Body of pancreas (tissue), 4 donors: ENCODE measurements around the gene ATP5MC3. TPM values are rescaled to one million over a fixed set of nuclear protein-coding genes. Genes with fewer than 3 reads are reported as not detected.
A peak's percentile ranks its signal among the peaks of the same experiment; 100 is the strongest.
"Not testable (repeated sequence)": the region's sequence is repeated elsewhere in the genome, so short reads cannot be mapped to it uniquely, and the experiment has no call there.

Experiments used
- ATAC-seq: fragments of 150-250 bp; one replicate; pipeline ENCODE4 v1.9.1; 2016
- DNase-seq, 4 donors: peaks; one replicate each; pipeline ENCODE4 v3.0.0-alpha.2; 2019
- H3K27ac ChIP-seq, 4 donors: fragments of 200-600 bp; sonication (generic); 1 replicate in 3 of 4; 2 replicates in 1 of 4; pipeline versions ENCODE4 v1.5.1 to v1.6.1; 2016 to 2019; ENCODE audit warnings: mild to moderate bottlenecking in 1 of 4, mixed read lengths in 1 of 4, moderate library complexity in 1 of 4
- H3K27me3 ChIP-seq, 2 donors: fragments of 200-600 bp; sonication (generic); one replicate each; pipeline ENCODE4 v1.6.0; 2016; ENCODE audit warnings: mild to moderate bottlenecking in 1 of 2
- H3K36me3 ChIP-seq, 2 donors: fragments of 200-600 bp; sonication (generic); replicated peaks in 1 of 2; 2 replicates each; pipeline ENCODE4 v1.5.1; 2016; ENCODE audit warnings: low read depth in 2 of 2; ENCODE audit not compliant: insufficient read depth in 1 of 2
- H3K4me1 ChIP-seq: fragments of 200-600 bp; sonication (generic); one replicate; pipeline ENCODE4 v1.6.0; 2016
- H3K4me3 ChIP-seq, 2 donors: fragments of 200-600 bp; sonication (generic); 1 replicate in 1 of 2; 2 replicates in 1 of 2; pipeline ENCODE4 v1.5.1; 2016 to 2019
- H3K9me3 ChIP-seq, 3 donors: fragments of 200-600 bp; sonication (generic); 1 replicate in 2 of 3; 2 replicates in 1 of 3; pipeline ENCODE4 v1.5.1; 2016
- POLR2A ChIP-seq, 3 donors: fragments of 450-650 bp; IDR thresholded peaks; one replicate each; pipeline ENCODE4 v1.6.1; 2016; ENCODE audit warnings: antibody characterized with exemption in 3 of 3, mild to moderate bottlenecking in 2 of 3
- WGBS, 2 donors: methylation state at CpG; one replicate each; pipeline ENCODE4 v1.1.5; 2017; 5-methylcytosine and 5-hydroxymethylcytosine counted together
- intact Hi-C: fragments of 100-400 bp; cut with DNase I; formaldehyde crosslinking; loops from one replicate; pipeline ENCODE4 v1.15.1; 2023
- total RNA-seq, 2 donors: library from RNA; depleted of rRNA; stranded (reverse); fragments of >200 nt; gene quantifications; one replicate each; pipeline ENCODE4 v1.1.0, GENCODE V29; 2016
- TF ChIP-seq, protein P1 (sequence below), 7 experiments: fragments of 450-650 bp in 4 of 7; fragments of 200-600 bp in 3 of 7; sonication (generic) in 3 of 7; IDR thresholded peaks; one replicate each; pipeline ENCODE4 v1.5.1; 2016 to 2019; ENCODE audit warnings: antibody characterized with exemption in 7 of 7

ATP5MC3 gene
- total RNA-seq, result 10 to 100 TPM; 43.3 to 51.1 TPM

DNA sequence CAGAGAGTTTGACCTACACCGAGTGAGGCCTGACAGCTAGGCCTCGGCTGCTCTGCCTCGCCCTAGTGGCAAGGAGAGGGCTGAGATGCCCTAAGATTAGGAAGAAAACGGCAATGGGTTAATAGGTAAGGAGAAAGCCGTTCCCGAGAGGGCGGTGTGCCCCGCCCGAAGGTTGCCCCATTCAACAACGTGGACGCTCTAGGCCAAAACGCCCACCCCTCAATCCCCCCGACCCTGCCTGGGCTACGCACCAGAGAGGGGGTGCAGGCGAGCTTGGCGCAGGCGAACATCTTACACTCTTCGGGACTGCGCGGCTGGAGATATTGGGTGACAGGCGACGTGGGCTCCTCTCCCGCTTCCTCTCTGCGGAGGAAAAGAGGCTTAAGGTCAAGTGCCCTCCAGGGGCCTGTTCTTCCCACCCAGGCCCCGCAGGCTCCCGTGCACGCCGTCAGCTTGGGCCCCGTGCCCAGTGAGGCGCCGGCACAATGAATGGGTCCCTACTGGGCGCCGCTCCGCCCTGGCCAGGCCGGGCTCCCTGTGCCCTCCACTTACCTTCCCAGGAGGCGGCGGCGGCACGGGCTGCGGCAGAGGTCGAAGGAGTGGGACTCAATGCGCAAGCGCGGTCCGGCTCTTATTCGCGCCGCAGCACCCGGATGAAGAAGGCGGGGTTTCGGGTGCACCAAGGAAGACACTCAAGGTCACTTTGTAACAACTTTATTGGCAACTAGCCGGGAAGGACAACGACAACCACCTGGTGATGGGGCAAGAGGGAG lies at the start of gene ATP5MC3:
Gene ATP5MC3, minus strand, starts transcription at position 607 of the 773 bp plus-strand sequence. Its CDS starts 317 bp downstream, at position 290.
- Histone ChIP-seq H3K9me3 (no peaks in the 10 kb centered on the region), H3K4me3 (peak within 1 kb of the TSS; percentile 51 to 79), H3K27ac (peak within 1 kb of the TSS; percentile 64 to 85 (median 82)), H3K36me3 (peaks cover 0 to 4% of the 10 kb centered on the region in 2 donors), H3K27me3 (no peaks in the 10 kb centered on the region), H3K4me1 (peaks cover 19% of the 10 kb centered on the region)
- WGBS, 2 donors, result 0% methylated on average over 23 to 53 of the region's 53 CpGs
- intact Hi-C loops, result no loop called here
- TF ChIP-seq POLR2A (IDR thresholded peaks at IDR 0.05), result peak; percentile 50 to 83 (median 82)
- TF ChIP-seq, protein P1, sequence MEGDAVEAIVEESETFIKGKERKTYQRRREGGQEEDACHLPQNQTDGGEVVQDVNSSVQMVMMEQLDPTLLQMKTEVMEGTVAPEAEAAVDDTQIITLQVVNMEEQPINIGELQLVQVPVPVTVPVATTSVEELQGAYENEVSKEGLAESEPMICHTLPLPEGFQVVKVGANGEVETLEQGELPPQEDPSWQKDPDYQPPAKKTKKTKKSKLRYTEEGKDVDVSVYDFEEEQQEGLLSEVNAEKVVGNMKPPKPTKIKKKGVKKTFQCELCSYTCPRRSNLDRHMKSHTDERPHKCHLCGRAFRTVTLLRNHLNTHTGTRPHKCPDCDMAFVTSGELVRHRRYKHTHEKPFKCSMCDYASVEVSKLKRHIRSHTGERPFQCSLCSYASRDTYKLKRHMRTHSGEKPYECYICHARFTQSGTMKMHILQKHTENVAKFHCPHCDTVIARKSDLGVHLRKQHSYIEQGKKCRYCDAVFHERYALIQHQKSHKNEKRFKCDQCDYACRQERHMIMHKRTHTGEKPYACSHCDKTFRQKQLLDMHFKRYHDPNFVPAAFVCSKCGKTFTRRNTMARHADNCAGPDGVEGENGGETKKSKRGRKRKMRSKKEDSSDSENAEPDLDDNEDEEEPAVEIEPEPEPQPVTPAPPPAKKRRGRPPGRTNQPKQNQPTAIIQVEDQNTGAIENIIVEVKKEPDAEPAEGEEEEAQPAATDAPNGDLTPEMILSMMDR (IDR thresholded peaks at IDR 0.05), result peak in 3 of 7 experiments; percentile 13 to 17 (median 15)
- ATAC-seq (peak; percentile 98), DNase-seq (peak; percentile 94 to 96 (median 96))

DNA sequence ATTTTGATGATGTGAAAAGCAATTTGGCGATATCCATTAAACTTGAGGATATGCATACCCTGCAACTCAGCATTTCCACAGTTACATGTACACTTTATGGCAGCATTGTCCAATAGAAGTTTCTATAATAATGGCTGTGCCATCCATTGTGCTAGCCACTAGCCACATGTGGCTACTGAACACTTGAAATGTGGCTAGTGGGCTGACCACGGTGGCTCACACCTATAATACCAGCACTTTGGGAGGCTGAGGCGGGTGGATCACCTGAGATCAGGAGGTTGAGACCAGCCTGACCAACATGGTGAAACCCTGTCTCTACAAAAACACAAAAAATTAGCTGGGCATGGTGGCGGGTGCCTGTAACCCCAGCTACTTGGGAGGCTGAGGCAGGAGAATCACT lies 47.1 kb upstream of the ATP5MC3 start:
- H3K27ac ChIP-seq, DNase-seq, H3K36me3 ChIP-seq, H3K4me3 ChIP-seq, H3K4me1 ChIP-seq, intact Hi-C loops, H3K9me3 ChIP-seq, ATAC-seq, H3K27me3 ChIP-seq: not testable (repeated sequence)
- WGBS, 2 donors, result 68 to 75% methylated on average over 4 of the region's 4 CpGs

DNA sequence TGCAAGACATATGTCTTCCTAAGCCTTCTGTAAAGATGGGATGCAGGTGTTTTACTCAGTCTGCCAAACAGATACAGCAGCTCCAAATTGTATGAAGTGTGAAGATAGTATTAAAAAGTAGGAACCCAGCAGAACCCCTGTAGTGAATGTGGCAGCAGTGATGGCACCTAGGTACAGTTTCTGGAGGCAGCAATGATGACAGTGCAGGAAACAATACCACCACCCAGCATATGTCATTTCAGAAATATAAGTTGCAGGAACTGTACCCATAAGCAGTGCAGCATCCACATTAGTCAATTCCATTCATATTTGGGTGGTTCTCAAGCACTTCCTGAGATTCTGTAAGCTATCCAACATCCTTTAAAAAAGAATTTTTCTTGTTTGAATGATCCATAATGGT lies 46.7 kb upstream of the ATP5MC3 start:
- TF ChIP-seq, protein P1 (IDR thresholded peaks at IDR 0.05), result no peak
- TF ChIP-seq POLR2A (IDR thresholded peaks at IDR 0.05), result no peak
- Histone ChIP-seq H3K4me1 (no peaks in the 10 kb centered on the region), H3K36me3 (no peaks in the 10 kb centered on the region), H3K27me3 (no peaks in the 10 kb centered on the region), H3K27ac (no peak overlapping the region), H3K9me3 (no peaks in the 10 kb centered on the region), H3K4me3 (no peak overlapping the region)
- intact Hi-C loops, result no loop called here
- ATAC-seq, result no peak
- DNase-seq, result no peak

DNA sequence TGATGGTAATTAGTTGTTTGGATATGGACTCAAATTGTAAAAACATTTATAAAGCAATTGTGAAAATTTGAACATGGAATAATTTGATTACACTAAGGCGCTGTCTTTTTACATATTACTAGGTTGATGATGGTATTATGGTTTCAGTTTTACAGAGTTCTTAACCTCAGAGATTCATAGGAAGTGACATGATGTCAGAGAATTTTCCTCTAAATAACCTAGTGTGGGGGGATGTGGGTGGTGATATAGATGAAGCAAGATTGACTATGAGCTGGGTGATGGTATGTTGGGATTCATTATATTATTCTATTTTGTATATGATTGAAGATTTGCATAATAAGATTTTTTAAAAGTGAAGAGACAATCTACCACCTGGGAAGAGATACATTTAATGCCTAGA lies 45.9 kb upstream of the ATP5MC3 start:
- intact Hi-C loops, result no loop called here
- no peak for DNase-seq
- H3K27me3 ChIP-seq, result no peaks in the 10 kb centered on the region
- no peaks in the 10 kb centered on the region for H3K4me1 ChIP-seq
- no peak overlapping the region for H3K4me3 ChIP-seq
- H3K9me3 ChIP-seq, result no peaks in the 10 kb centered on the region
- no peak for ATAC-seq
- no peak overlapping the region for H3K27ac ChIP-seq
- no peaks in the 10 kb centered on the region for H3K36me3 ChIP-seq
- WGBS, 2 donors, result 86 to 87% methylated on average over 1 of the region's 1 CpG
- TF ChIP-seq POLR2A (IDR thresholded peaks at IDR 0.05), result no peak
- TF ChIP-seq, protein P1 (IDR thresholded peaks at IDR 0.05), result no peak

DNA sequence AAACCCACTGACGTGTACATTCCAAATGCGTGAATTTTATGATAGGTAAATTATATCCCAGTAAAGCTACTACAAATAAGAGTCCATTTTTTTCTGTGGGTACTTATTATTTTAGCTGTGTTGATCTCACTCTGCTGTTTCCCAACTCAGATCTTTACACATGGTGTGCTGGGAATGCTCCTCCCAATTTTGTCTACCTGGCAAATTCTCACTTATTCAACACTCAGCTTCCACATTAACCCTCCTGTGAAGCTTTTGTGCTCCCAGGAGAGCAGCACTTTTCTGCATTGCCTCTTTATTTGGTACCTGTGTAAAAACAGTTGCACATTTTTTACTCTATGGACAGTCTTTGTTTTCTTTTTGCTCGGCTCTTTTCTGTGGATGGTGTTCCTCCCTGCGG lies 38.6 kb upstream of the ATP5MC3 start:
- intact Hi-C loops, result no loop called here
- no peak for ATAC-seq
- Histone ChIP-seq H3K27ac (no peak overlapping the region), H3K9me3 (no peaks in the 10 kb centered on the region), H3K4me1 (no peaks in the 10 kb centered on the region), H3K4me3 (no peak overlapping the region), H3K27me3 (no peaks in the 10 kb centered on the region), H3K36me3 (no peaks in the 10 kb centered on the region)
- TF ChIP-seq POLR2A (IDR thresholded peaks at IDR 0.05), result no peak
- TF ChIP-seq, protein P1 (IDR thresholded peaks at IDR 0.05), result no peak
- 70 to 74% methylated on average over 4 of the region's 4 CpGs for WGBS, 2 donors
- no peak for DNase-seq
